Effector memory CD4-positive, alpha-beta T cell (primary cell): ENCODE results near the gene SDK2.

Experiments
- DNase-seq, 3 donors: peaks; one replicate each; pipeline ENCODE4 v3.0.0-alpha.2; 2020
- H3K27ac ChIP-seq: 2 replicates; pipeline ENCODE4 v1.7.0; 2013; ENCODE audit warnings: mild to moderate bottlenecking, low read length, moderate library complexity; ENCODE audit not compliant: insufficient read depth, poor library complexity, severe bottlenecking
- H3K27me3 ChIP-seq: replicated peaks from 2 replicates; pipeline ENCODE4 v1.7.0; 2013; ENCODE audit warnings: mild to moderate bottlenecking, low read length; ENCODE audit not compliant: insufficient read depth, control insufficient read depth, poor library complexity, severe bottlenecking
- H3K36me3 ChIP-seq: 2 replicates; pipeline ENCODE4 v1.7.0; 2013; ENCODE audit warnings: mild to moderate bottlenecking, low read length, moderate library complexity; ENCODE audit not compliant: control insufficient read depth, insufficient read depth
- H3K4me1 ChIP-seq: 2 replicates; pipeline ENCODE4 v1.7.0; 2013; ENCODE audit warnings: low read length, mild to moderate bottlenecking; ENCODE audit not compliant: control insufficient read depth, insufficient read depth, poor library complexity, severe bottlenecking
- H3K4me3 ChIP-seq: 2 replicates; pipeline ENCODE4 v1.7.0; 2013; ENCODE audit warnings: low read length, low read depth, mild to moderate bottlenecking; ENCODE audit not compliant: insufficient read depth, poor library complexity, severe bottlenecking
- H3K9me3 ChIP-seq: 2 replicates; pipeline ENCODE4 v1.7.0; 2013; ENCODE audit warnings: mild to moderate bottlenecking, low read length, moderate library complexity; ENCODE audit not compliant: control insufficient read depth

SDK2 gene

DNA sequence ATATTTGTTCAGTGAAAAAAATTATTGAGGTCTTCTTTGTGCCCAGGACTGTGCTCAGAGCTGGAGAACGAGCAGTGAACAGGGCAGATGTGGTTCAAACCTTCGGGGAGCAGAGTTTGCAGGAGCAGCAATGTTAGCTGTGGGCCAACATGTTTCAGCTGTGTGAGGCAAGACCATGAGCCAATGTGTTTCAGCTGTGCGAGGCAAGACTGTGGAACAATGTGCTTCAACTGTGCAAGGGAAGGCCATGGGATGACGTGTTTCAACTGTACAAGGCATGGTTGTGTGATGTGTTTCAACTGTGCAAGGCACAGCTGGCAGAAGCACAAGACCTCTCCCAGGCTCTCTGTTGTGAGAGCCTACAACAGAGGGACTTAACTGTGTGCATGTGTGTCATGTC lies 35.2 kb upstream of the SDK2 start:
- Histone ChIP-seq H3K4me3 (no peak overlapping the region), H3K36me3 (no peaks in the 10 kb centered on the region), H3K27me3 (no peaks in the 10 kb centered on the region), H3K9me3 (peaks cover 8% of the 10 kb centered on the region), H3K4me1 (no peaks in the 10 kb centered on the region), H3K27ac (no peak overlapping the region)
- DNase-seq, result no peak

GRCh38 chr17:73678999-73679398 lies 34.8 kb upstream of the SDK2 start:
- Histone ChIP-seq H3K27me3 (no peaks in the 10 kb centered on the region), H3K9me3 (peaks cover 8% of the 10 kb centered on the region), H3K36me3 (no peaks in the 10 kb centered on the region), H3K4me1 (no peaks in the 10 kb centered on the region), H3K4me3 (no peak overlapping the region), H3K27ac (no peak overlapping the region)
- no peak for DNase-seq

GRCh38 chr17:73669771-73670170 lies 25.5 kb upstream of the SDK2 start:
- H3K4me3 ChIP-seq, result no peak overlapping the region
- no peaks in the 10 kb centered on the region for H3K36me3 ChIP-seq
- no peak for DNase-seq
- no peaks in the 10 kb centered on the region for H3K27me3 ChIP-seq
- H3K9me3 ChIP-seq, result no peaks in the 10 kb centered on the region
- no peak overlapping the region for H3K27ac ChIP-seq
- H3K4me1 ChIP-seq, result peaks cover 16% of the 10 kb centered on the region

DNA sequence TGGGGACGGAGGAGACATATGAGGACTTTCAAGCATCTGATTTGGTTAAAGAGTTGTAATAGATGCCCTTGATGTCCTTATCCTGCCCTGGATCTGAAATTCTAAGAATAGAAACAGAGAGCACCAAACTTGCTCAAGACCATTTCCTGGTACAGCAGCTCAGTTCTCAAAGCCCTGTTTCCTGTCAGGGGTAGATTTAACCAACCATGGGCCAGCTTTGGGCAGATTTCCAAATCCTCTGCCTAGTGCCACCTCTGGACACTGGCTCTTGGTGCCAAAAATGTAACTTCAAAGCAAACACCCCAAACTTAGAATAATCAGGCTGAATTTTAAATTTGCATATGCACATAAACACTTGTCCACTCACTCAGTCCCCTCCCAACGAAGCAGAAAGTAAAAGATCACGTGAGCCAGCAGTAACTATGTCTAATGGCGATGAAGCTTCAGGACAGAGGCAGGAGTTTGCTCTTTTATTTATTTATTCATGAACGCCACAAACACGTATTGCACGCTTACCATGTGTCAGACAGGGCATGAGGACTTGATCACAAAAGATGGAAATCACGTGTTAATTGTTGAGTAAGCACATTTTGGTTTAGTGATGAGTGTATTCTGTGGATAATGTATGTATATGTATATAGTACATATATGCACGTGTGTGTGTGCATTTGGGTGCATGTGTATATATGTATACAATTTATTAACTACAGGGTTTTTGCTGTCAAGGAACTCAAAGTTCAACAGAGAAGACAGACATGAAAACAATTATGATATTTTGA lies 23.1 kb upstream of the SDK2 start:
- Histone ChIP-seq H3K27ac (no peak overlapping the region), H3K4me3 (no peak overlapping the region), H3K4me1 (peaks cover 16% of the 10 kb centered on the region), H3K9me3 (no peaks in the 10 kb centered on the region), H3K27me3 (no peaks in the 10 kb centered on the region), H3K36me3 (no peaks in the 10 kb centered on the region)
- no peak for DNase-seq

- Histone ChIP-seq H3K4me1 (peaks cover 16% of the 10 kb centered on the region), H3K4me3 (no peak overlapping the region), H3K27me3 (no peaks in the 10 kb centered on the region), H3K27ac (no peak overlapping the region), H3K9me3 (no peaks in the 10 kb centered on the region), H3K36me3 (no peaks in the 10 kb centered on the region)
- DNase-seq, result no peak
Measured at GRCh38 chr17:73663614-73664013, 19.4 kb upstream of the SDK2 start.

- H3K4me1 ChIP-seq, result no peaks in the 10 kb centered on the region
- H3K36me3 ChIP-seq, result no peaks in the 10 kb centered on the region
- H3K9me3 ChIP-seq, result no peaks in the 10 kb centered on the region
- H3K4me3 ChIP-seq, result no peak overlapping the region
- H3K27ac ChIP-seq, result no peak overlapping the region
- H3K27me3 ChIP-seq, result no peaks in the 10 kb centered on the region
- DNase-seq, result no peak
Measured at GRCh38 chr17:73660366-73660765, 16.1 kb upstream of the SDK2 start.

GRCh38 chr17:73658821-73659515 lies 14.7 kb upstream of the SDK2 start:
- Histone ChIP-seq H3K4me3 (no peak overlapping the region), H3K9me3 (no peaks in the 10 kb centered on the region), H3K27me3 (no peaks in the 10 kb centered on the region), H3K4me1 (no peaks in the 10 kb centered on the region), H3K27ac (no peak overlapping the region), H3K36me3 (no peaks in the 10 kb centered on the region)
- no peak for DNase-seq

GRCh38 chr17:73657473-73658116 lies 13.3 kb upstream of the SDK2 start:
- no peaks in the 10 kb centered on the region for H3K27me3 ChIP-seq
- H3K4me1 ChIP-seq, result no peaks in the 10 kb centered on the region
- H3K9me3 ChIP-seq, result no peaks in the 10 kb centered on the region
- DNase-seq, result no peak
- no peak overlapping the region for H3K4me3 ChIP-seq
- no peak overlapping the region for H3K27ac ChIP-seq
- no peaks in the 10 kb centered on the region for H3K36me3 ChIP-seq

DNA sequence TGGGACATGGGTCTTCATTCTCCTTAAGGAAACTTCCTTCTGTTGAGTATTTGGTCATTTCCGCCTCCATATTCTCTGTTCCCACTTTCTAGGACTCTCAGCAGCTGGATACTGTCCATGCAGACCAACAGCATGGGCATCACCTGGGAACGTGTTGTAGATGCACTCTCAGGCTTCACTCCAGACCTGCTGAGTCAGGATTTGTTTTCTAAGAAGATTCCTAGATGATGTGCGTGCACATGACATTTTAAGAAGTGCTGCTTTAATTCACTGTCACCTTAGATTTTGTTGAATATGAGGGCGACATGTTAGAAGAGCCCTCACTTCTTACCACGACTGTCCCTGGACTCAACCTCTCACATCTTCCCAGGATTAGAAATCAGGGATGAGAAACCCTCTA lies 10.0 kb upstream of the SDK2 start:
- H3K4me1 ChIP-seq, result no peaks in the 10 kb centered on the region
- no peak overlapping the region for H3K27ac ChIP-seq
- H3K4me3 ChIP-seq, result no peak overlapping the region
- no peaks in the 10 kb centered on the region for H3K36me3 ChIP-seq
- no peaks in the 10 kb centered on the region for H3K27me3 ChIP-seq
- no peak for DNase-seq
- H3K9me3 ChIP-seq, result no peaks in the 10 kb centered on the region

DNA sequence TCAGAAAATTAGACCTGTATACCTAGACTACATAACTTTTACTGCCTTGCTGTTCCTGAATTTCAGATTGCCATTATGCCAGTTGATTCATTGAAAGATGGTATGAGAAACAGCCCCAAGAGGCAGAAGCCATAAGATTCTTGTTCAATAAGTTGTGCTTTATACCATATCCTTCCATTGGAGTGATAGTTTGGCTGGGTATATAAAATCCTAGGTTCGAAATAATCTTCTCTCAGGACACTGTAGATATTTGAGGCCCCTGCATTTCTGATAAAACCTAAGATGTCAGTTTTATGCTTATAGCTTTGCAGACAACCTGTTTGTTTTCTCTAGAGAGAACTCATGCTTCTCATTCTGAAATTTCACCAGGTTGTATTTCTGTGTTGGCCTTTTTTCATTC lies 9.6 kb upstream of the SDK2 start:
- H3K27ac ChIP-seq, result no peak overlapping the region
- no peaks in the 10 kb centered on the region for H3K27me3 ChIP-seq
- H3K4me3 ChIP-seq, result no peak overlapping the region
- DNase-seq, result no peak
- H3K4me1 ChIP-seq, result no peaks in the 10 kb centered on the region
- no peaks in the 10 kb centered on the region for H3K9me3 ChIP-seq
- H3K36me3 ChIP-seq, result no peaks in the 10 kb centered on the region
